Measurements from ENCODE around the gene ROPN1. TPM values are rescaled to one million over a fixed set of nuclear protein-coding genes. Genes with fewer than 3 reads are reported as not detected.

ROPN1 gene
- total RNA-seq, 2 experiments from 2014 or later: not detected

- peak overlapping the region; percentile 78 for H3K27ac ChIP-seq (ENCODE audit: low read depth, low read length, poor library complexity, severe bottlenecking)
- CTCF ChIA-PET (ENCODE audit: unreplicated experiment): no interaction called here
- peak overlapping the region; percentile 87 for H3K4me3 ChIP-seq (ENCODE audit: low read depth, low read length, poor library complexity, severe bottlenecking)
- H3K36me3 ChIP-seq (ENCODE audit: insufficient read depth, low read length): peaks cover 5% of the 10 kb centered on the region; the same call in 1 of the 2 replicates
- peak overlapping the region; percentile 79 for H3K4me2 ChIP-seq (ENCODE audit: low read length)
- DNase-seq (ENCODE audit: low spot score): no peak
- no peaks in the 10 kb centered on the region for H3K9me3 ChIP-seq (ENCODE audit: low read length)
- peaks cover 34% of the 10 kb centered on the region for H3K4me1 ChIP-seq (ENCODE audit: insufficient read depth, low read length, poor library complexity, severe bottlenecking)
- H3K79me2 ChIP-seq (ENCODE audit: insufficient read depth, low read depth, low read length): peaks cover 43% of the 10 kb centered on the region
- TF ChIP-seq, protein P1, sequence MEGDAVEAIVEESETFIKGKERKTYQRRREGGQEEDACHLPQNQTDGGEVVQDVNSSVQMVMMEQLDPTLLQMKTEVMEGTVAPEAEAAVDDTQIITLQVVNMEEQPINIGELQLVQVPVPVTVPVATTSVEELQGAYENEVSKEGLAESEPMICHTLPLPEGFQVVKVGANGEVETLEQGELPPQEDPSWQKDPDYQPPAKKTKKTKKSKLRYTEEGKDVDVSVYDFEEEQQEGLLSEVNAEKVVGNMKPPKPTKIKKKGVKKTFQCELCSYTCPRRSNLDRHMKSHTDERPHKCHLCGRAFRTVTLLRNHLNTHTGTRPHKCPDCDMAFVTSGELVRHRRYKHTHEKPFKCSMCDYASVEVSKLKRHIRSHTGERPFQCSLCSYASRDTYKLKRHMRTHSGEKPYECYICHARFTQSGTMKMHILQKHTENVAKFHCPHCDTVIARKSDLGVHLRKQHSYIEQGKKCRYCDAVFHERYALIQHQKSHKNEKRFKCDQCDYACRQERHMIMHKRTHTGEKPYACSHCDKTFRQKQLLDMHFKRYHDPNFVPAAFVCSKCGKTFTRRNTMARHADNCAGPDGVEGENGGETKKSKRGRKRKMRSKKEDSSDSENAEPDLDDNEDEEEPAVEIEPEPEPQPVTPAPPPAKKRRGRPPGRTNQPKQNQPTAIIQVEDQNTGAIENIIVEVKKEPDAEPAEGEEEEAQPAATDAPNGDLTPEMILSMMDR (conservative IDR thresholded peaks at IDR 0.05; ENCODE audit: low read length): no peak
- TF ChIP-seq EZH2phosphoT487 (IDR thresholded peaks at IDR 0.05; ENCODE audit: borderline replicate concordance, low read depth, low read length): no peak
- BruUV-seq (replicated peaks): no TSS peak
- no peaks in the 10 kb centered on the region for H3K9me2 ChIP-seq (ENCODE audit: insufficient read depth, low read length)
- H2AFZ ChIP-seq (ENCODE audit: low read length): peak overlapping the region; percentile 79
- POLR2A ChIA-PET: interaction anchor here (0.6 to 1.9 kb wide), 2 partner anchors 22 to 128 kb away, joined by 5 read pairs; no protein-coding TSS in a partner anchor
- intact Hi-C loops (cut with micrococcal nuclease; ENCODE audit: unreplicated experiment): no loop called here
- no peaks in the 10 kb centered on the region for H4K20me1 ChIP-seq (ENCODE audit: insufficient read depth, low read length)
Measured at GRCh38 chr3:123961508-123961856, 30.4 kb downstream of the ROPN1 start.

DNA sequence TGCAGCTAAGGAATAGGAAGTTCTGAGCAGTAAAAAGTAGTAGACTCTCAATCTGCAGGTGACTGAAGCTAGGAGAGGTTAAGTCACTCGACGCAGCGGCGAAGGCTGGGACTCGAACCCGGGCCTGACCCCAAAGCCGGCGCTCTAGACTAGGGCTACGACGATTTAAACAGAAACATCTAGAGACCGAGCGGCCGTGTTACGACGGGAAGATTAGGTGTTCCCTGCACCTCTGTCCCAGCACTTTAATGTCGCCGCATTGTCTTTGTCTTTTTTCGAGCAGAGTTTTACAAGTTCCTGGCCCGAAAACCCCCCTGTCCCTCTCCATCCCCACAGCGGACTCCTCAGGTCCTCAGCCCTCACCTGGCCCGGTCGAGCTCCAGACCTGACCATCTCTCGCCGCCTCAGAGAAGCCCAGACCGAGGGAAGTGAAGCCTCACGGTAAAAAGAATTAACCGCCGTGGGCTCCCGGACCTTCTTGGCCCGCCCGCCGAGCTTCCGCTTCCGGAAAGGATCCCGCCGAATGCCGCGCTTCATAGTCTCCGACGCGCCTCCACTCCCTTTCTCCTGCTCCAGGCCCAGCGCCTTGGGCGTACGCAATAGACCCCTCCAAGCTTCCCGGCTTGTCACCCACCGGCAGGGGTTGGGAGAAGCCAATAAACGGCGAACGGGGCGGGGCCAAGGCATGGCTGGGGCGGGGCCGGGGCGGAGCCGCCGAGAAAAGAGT, 31.0 kb downstream of the ROPN1 start, which contains the start of gene CCDC14:
TSS of gene CCDC14 (minus strand) at position 449 of the 727 bp plus-strand sequence. CDS start at position 393, 56 bp downstream.
- no TSS peak for BruUV-seq (replicated peaks)
- intact Hi-C loops (cut with micrococcal nuclease; ENCODE audit: unreplicated experiment): no loop called here
- H4K20me1 ChIP-seq (ENCODE audit: insufficient read depth, low read length): no peaks in the 10 kb centered on the region
- ChIA-PET POLR2A (interaction anchor here (0.6 to 1.9 kb wide), 4 partner anchors 21 to 277 kb away, joined by 3 to 5 read pairs (median 4); no protein-coding TSS in a partner anchor), CTCF (ENCODE audit: unreplicated experiment) (interaction anchor here (0.6 kb wide), 1 partner anchor 375 kb away, joined by 3 read pairs; no protein-coding TSS in a partner anchor)
- H3K36me3 ChIP-seq (ENCODE audit: insufficient read depth, low read length): peaks cover 10% of the 10 kb centered on the region
- H3K79me2 ChIP-seq (ENCODE audit: insufficient read depth, low read depth, low read length): peaks cover 48% of the 10 kb centered on the region
- peak within 1 kb of the TSS; percentile 79 for H2AFZ ChIP-seq (ENCODE audit: low read length)
- H3K9me2 ChIP-seq (ENCODE audit: insufficient read depth, low read length): no peaks in the 10 kb centered on the region
- peak within 1 kb of the TSS; percentile 87 for H3K4me3 ChIP-seq (ENCODE audit: low read depth, low read length, poor library complexity, severe bottlenecking)
- H3K9me3 ChIP-seq (ENCODE audit: low read length): no peaks in the 10 kb centered on the region
- H3K27ac ChIP-seq (ENCODE audit: low read depth, low read length, poor library complexity, severe bottlenecking): peak within 1 kb of the TSS; percentile 78
- TF ChIP-seq, protein P1 (conservative IDR thresholded peaks at IDR 0.05; ENCODE audit: low read length): no peak
- no peak for TF ChIP-seq EZH2phosphoT487 (IDR thresholded peaks at IDR 0.05; ENCODE audit: borderline replicate concordance, low read depth, low read length)
- DNase-seq (ENCODE audit: low spot score): peak; percentile 83
- H3K4me2 ChIP-seq (ENCODE audit: low read length): peak within 1 kb of the TSS; percentile 79
- peaks cover 34% of the 10 kb centered on the region for H3K4me1 ChIP-seq (ENCODE audit: insufficient read depth, low read length, poor library complexity, severe bottlenecking)

- peak overlapping the region; percentile 59 for H3K4me2 ChIP-seq (ENCODE audit: low read length)
- BruUV-seq (replicated peaks): no TSS peak
- H3K79me2 ChIP-seq (ENCODE audit: insufficient read depth, low read depth, low read length): peaks cover 44% of the 10 kb centered on the region
- DNase-seq (ENCODE audit: low spot score): peak; percentile 59
- no peak overlapping the region for H2AFZ ChIP-seq (ENCODE audit: low read length)
- TF ChIP-seq, protein P1 (conservative IDR thresholded peaks at IDR 0.05; ENCODE audit: low read length): no peak
- no peak for TF ChIP-seq EZH2phosphoT487 (IDR thresholded peaks at IDR 0.05; ENCODE audit: borderline replicate concordance, low read depth, low read length)
- H3K9me3 ChIP-seq (ENCODE audit: low read length): no peaks in the 10 kb centered on the region
- peaks cover 10% of the 10 kb centered on the region; the same call in 1 of the 2 replicates for H4K20me1 ChIP-seq (ENCODE audit: insufficient read depth, low read length)
- H3K4me1 ChIP-seq (ENCODE audit: insufficient read depth, low read length, poor library complexity, severe bottlenecking): peaks cover 44% of the 10 kb centered on the region
- peak overlapping the region; percentile 27 for H3K4me3 ChIP-seq (ENCODE audit: low read depth, low read length, poor library complexity, severe bottlenecking)
- H3K9me2 ChIP-seq (ENCODE audit: insufficient read depth, low read length): no peaks in the 10 kb centered on the region
- H3K36me3 ChIP-seq (ENCODE audit: insufficient read depth, low read length): peaks cover 75% of the 10 kb centered on the region
- POLR2A ChIA-PET: interaction anchor here (1.2 kb wide), 1 partner anchor 18 kb away, joined by 3 read pairs; no protein-coding TSS in a partner anchor
- intact Hi-C loops (cut with micrococcal nuclease; ENCODE audit: unreplicated experiment): no loop called here
- H3K27ac ChIP-seq (ENCODE audit: low read depth, low read length, poor library complexity, severe bottlenecking): peak overlapping the region; percentile 50
- CTCF ChIA-PET (ENCODE audit: unreplicated experiment): no interaction called here
Measured at GRCh38 chr3:123953735-123954134, 38.2 kb downstream of the ROPN1 start.
